Suprapubic skin (tissue), 3 donors: ENCODE data around the gene RXFP4.

ENCODE experiments used
- CTCF ChIP-seq, 2 donors: fragments of 200-600 bp in 1 of 2; fragments of 450-650 bp in 1 of 2; sonication (generic) in 1 of 2; IDR thresholded peaks; one replicate each; pipeline ENCODE4 v1.5.1; 2016 to 2019; ENCODE audit warnings: antibody characterized with exemption in 2 of 2, mild to moderate bottlenecking in 1 of 2, moderate library complexity in 1 of 2
- POLR2A ChIP-seq, 2 donors: fragments of 450-650 bp; IDR thresholded peaks; one replicate each; pipeline ENCODE4 v1.6.1; 2017; ENCODE audit warnings: antibody characterized with exemption in 2 of 2, mild to moderate bottlenecking in 2 of 2, moderate library complexity in 2 of 2

GRCh38 chr1:155909894-155910293 is 31.5 kb upstream of the RXFP4 start:
- TF ChIP-seq POLR2A (IDR thresholded peaks at IDR 0.05), result no peak
- no peak for TF ChIP-seq CTCF (IDR thresholded peaks at IDR 0.05)
